HUES6 (cell line): ENCODE results near the gene KCNA3.
"Not testable (repeated sequence)": the region's sequence is repeated elsewhere in the genome, so short reads cannot be mapped to it uniquely, and the experiment has no call there.

Source experiments
- H3K27ac ChIP-seq: 2 replicates; pipeline ENCODE4 v1.7.0; 2013; ENCODE audit warnings: low read depth, mild to moderate bottlenecking, low read length, inconsistent platforms
- H3K27me3 ChIP-seq: 2 replicates; pipeline ENCODE4 v1.6.1; 2013; ENCODE audit warnings: low read length; ENCODE audit not compliant: control insufficient read depth, insufficient read depth
- H3K36me3 ChIP-seq: 2 replicates; pipeline ENCODE4 v1.6.1; 2013; ENCODE audit warnings: low read length; ENCODE audit not compliant: control insufficient read depth, insufficient read depth
- H3K4me1 ChIP-seq: 2 replicates; pipeline ENCODE4 v1.6.1; 2013; ENCODE audit warnings: low read length; ENCODE audit not compliant: control insufficient read depth, insufficient read depth
- H3K4me3 ChIP-seq: 2 replicates; pipeline ENCODE4 v1.5.1; 2013; ENCODE audit warnings: low read depth, low read length
- H3K9ac ChIP-seq: one replicate; pipeline ENCODE4 v1.6.1; 2013; ENCODE audit warnings: mild to moderate bottlenecking, low read length
- H3K9me3 ChIP-seq: 2 replicates; pipeline ENCODE4 v1.6.1; 2013; ENCODE audit warnings: low read depth, low read length; ENCODE audit not compliant: control insufficient read depth, insufficient read depth

The KCNA3 gene

DNA sequence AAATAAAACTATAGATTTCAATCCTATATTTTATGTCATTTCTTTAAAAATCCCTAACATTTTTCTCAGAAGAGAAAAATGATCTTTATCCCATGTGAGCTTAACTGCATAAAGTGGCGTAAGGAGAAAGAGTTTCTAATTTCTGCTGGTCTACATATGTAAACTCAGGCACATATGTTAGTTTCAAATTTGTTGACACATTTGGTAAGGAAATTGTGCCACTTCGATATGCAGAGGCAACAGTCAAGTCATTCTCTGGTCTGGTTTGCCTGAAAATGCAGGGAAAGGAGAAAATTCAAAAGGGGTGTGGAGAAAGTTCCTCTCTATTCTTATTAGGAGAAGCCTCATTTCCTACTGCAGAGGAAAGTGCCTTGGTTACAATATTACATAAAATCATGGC, 11.5 kb downstream of the KCNA3 start:
- H3K9me3 ChIP-seq: no peaks in the 10 kb centered on the region
- H3K27ac ChIP-seq: no peak overlapping the region
- H3K36me3 ChIP-seq: no peaks in the 10 kb centered on the region
- H3K4me3 ChIP-seq: no peak overlapping the region
- H3K4me1 ChIP-seq: no peaks in the 10 kb centered on the region
- peaks cover 20% of the 10 kb centered on the region; the same call in 1 of the 2 replicates for H3K27me3 ChIP-seq
- no peak overlapping the region for H3K9ac ChIP-seq

GRCh38 chr1:110659559-110659958, 15.2 kb downstream of the KCNA3 start:
- H3K27me3 ChIP-seq, H3K36me3 ChIP-seq, H3K9me3 ChIP-seq: not testable (repeated sequence)

DNA sequence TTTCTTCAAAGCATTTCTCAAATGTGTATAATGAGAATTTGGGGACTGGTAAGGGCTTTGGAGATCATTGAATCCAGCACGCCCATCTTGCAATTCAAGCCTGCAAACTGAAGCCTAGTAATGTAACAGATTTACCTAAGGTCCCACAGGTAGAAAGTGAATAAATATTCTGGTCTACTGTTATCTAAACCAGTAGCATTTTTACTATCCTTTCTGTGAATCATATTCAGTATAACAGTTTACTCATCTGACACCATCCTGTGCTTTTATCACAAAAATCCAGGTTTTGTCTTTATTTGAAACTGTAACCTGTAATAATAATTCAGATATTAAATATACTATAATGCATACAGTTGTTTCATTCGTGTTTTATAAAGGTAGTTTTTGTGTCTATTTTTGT, 17.4 kb downstream of the KCNA3 start:
- Histone ChIP-seq H3K4me1 (no peaks in the 10 kb centered on the region), H3K9ac (no peak overlapping the region), H3K27me3 (no peaks in the 10 kb centered on the region; the same call in 1 of the 2 replicates), H3K4me3 (no peak overlapping the region), H3K27ac (no peak overlapping the region), H3K9me3 (no peaks in the 10 kb centered on the region), H3K36me3 (no peaks in the 10 kb centered on the region)

More at GRCh38 chr1:110659559-110659958, 15.2 kb downstream of the KCNA3 start:
- H3K4me1 ChIP-seq, H3K9ac ChIP-seq, H3K4me3 ChIP-seq, H3K27ac ChIP-seq: not testable (repeated sequence)

GRCh38 chr1:110650609-110651008, 24.1 kb downstream of the KCNA3 start:
- H3K9ac ChIP-seq: no peak overlapping the region
- H3K36me3 ChIP-seq: no peaks in the 10 kb centered on the region
- no peaks in the 10 kb centered on the region for H3K4me1 ChIP-seq
- H3K27ac ChIP-seq: no peak overlapping the region
- no peak overlapping the region for H3K4me3 ChIP-seq
- H3K9me3 ChIP-seq: no peaks in the 10 kb centered on the region
- H3K27me3 ChIP-seq: 0 out of 2 replicates have a peak, but pooled peaks cover 4% of the 10 kb centered on the region

GRCh38 chr1:110648417-110648816, 26.3 kb downstream of the KCNA3 start:
- H3K36me3 ChIP-seq: no peaks in the 10 kb centered on the region
- H3K9me3 ChIP-seq: no peaks in the 10 kb centered on the region
- H3K27ac ChIP-seq: no peak overlapping the region
- no peak overlapping the region for H3K9ac ChIP-seq
- no peak overlapping the region for H3K4me3 ChIP-seq
- H3K27me3 ChIP-seq: 0 out of 2 replicates have a peak, but pooled peaks cover 4% of the 10 kb centered on the region
- H3K4me1 ChIP-seq: no peaks in the 10 kb centered on the region

GRCh38 chr1:110647254-110647891, 27.4 kb downstream of the KCNA3 start:
- H3K27me3 ChIP-seq: 0 out of 2 replicates have a peak, but pooled peaks cover 6% of the 10 kb centered on the region
- no peaks in the 10 kb centered on the region for H3K36me3 ChIP-seq
- H3K4me1 ChIP-seq: no peaks in the 10 kb centered on the region
- no peak overlapping the region for H3K9ac ChIP-seq
- H3K4me3 ChIP-seq: no peak overlapping the region
- H3K27ac ChIP-seq: no peak overlapping the region
- H3K9me3 ChIP-seq: no peaks in the 10 kb centered on the region

- Histone ChIP-seq H3K27ac (no peak overlapping the region), H3K9ac (no peak overlapping the region), H3K36me3 (no peaks in the 10 kb centered on the region), H3K27me3 (peaks cover 10% of the 10 kb centered on the region; the same call in 1 of the 2 replicates), H3K4me3 (no peak overlapping the region), H3K4me1 (no peaks in the 10 kb centered on the region), H3K9me3 (no peaks in the 10 kb centered on the region)
Measured at GRCh38 chr1:110645821-110646735, 28.7 kb downstream of the KCNA3 start.

DNA sequence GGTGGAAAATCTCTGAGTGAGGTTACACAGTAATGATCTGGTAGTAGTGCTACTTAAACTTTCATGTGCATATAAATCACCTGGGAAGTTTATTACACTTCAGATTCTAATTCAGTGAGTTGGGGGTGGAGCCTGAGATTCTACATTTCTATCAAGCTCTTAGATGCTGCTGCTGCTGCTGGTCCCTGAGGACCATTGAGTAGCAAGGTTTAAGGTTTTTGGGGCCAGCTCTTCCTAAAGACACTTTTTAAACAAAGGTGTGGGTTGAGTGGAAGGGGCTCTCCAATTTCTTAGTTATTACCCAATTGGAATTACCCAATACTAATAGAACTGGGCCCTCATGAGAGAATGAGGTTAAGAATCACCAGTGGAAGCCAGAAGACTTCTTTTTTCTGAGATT, 29.5 kb downstream of the KCNA3 start:
- Histone ChIP-seq H3K4me1 (no peaks in the 10 kb centered on the region), H3K27me3 (peaks cover 10% of the 10 kb centered on the region; the same call in 1 of the 2 replicates), H3K9ac (no peak overlapping the region), H3K9me3 (no peaks in the 10 kb centered on the region), H3K27ac (no peak overlapping the region), H3K4me3 (no peak overlapping the region), H3K36me3 (no peaks in the 10 kb centered on the region)

GRCh38 chr1:110643879-110644472, 30.8 kb downstream of the KCNA3 start:
- Histone ChIP-seq H3K9me3 (no peaks in the 10 kb centered on the region), H3K27me3 (peaks cover 5% of the 10 kb centered on the region), H3K27ac (no peak overlapping the region), H3K4me1 (no peaks in the 10 kb centered on the region), H3K9ac (no peak overlapping the region), H3K4me3 (no peak overlapping the region), H3K36me3 (no peaks in the 10 kb centered on the region)

DNA sequence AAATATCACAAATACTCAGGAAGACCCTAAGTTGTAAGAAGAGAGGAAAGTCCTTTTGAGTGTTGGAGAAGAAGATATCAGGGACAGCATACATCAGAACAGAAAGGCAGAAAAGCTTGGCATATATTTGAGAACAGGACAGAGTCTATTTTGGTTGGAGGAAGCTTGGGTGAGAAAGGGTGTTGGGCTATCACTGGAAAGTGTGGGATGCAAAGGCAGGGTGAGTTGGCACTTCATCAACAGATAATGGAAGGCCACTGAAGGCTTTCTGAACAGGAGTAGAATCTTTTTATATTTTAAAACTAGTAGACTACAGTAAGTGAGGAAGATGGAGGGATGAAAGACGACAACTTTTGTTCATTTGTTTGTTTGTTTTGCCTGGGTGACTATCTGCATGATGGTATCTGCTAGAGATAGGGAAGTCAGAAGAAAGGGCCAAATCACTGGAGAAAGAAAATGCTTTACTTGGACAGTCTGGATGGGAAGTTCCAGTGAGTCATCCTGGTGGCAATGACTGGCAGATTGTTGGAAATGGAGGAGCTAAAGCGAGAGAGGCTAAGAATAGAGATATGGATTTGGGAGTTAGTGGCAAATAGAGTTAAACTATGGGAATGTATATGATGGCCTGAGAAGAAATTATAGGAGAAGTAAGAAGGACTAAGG, 34.9 kb downstream of the KCNA3 start:
- Histone ChIP-seq H3K9me3 (no peaks in the 10 kb centered on the region), H3K36me3 (no peaks in the 10 kb centered on the region), H3K27me3 (peaks cover 5% of the 10 kb centered on the region), H3K4me1 (no peaks in the 10 kb centered on the region), H3K27ac (no peak overlapping the region), H3K9ac (no peak overlapping the region), H3K4me3 (no peak overlapping the region)
